GM18498 (cell line): ENCODE measurements around the gene FARP1.
"Not testable (repeated sequence)": the region's sequence is repeated elsewhere in the genome, so short reads cannot be mapped to it uniquely, and the experiment has no call there.

ENCODE experiments used
- ATAC-seq: cut with Tn5 transposase; IDR thresholded peaks from one replicate; pipeline ENCODE4 v1.9.1; 2021; ENCODE audit warnings: mild to moderate bottlenecking, moderate library complexity; ENCODE audit not compliant: unreplicated experiment

FARP1 gene

DNA sequence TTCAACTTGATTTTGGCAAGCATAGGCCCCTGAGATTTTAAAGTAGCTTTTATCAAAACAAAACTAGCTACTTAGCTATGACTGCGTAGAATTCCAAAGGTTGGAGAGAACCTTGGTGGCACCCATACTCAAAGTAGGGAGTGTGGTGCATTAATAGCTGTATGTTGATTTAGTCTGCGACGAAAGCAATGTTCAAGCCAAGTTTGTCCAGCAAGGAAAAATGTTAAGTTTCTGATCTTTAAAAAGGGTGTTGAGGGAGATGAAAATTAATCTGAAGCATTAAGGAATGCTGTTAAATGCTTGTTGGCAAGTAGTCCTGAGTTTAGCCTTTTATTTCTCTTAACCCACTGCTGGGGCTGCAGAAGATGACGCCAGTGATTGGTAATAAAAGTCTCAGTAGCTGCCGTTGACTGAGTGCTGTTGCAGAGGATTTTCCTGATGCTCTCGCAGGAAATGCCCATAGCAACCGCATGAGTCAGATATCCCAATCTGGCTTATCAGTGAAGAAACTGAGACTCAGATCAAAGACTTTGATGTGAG, 110.1 kb downstream of the FARP1 start:
- ATAC-seq = no peak

DNA sequence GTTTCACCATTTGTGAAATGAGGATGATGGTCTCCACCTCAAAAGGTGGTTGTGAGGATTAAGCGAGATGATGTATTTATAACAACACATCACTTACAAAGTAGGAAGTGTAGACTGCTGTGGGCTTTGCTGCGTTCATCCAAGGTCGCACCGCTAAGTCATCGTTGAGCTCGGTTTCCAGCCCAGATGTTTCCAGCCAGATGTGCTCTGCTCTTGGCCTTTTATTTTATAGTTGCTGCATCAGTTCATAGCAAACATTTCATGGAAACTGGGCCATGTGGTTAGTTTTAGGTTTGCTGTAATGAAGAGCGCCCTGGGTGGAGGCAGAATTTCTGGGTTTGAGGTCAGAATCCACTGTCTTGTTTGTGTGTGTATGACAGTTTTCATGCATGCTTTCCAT, 110.6 kb downstream of the FARP1 start:
- ATAC-seq = no peak

DNA sequence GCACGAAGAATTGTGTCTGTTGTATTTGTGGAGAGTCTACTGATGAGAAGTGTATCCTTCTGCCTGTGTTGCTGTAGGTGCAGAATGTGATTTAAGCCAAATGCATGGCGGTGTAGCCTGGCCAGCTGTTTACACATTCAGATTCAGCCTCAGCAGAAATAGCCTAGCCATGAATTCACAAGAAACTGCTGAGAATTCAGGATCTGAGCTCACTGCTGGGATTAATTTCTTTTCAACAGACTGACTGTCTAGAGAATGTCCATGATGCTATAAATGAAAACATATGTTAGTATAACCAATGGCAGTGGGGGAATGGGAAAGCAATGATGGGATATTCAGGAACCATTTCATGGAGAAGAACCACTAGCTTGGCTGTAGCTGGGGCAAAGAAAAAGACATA, 111.6 kb downstream of the FARP1 start:
- no peak for ATAC-seq

DNA sequence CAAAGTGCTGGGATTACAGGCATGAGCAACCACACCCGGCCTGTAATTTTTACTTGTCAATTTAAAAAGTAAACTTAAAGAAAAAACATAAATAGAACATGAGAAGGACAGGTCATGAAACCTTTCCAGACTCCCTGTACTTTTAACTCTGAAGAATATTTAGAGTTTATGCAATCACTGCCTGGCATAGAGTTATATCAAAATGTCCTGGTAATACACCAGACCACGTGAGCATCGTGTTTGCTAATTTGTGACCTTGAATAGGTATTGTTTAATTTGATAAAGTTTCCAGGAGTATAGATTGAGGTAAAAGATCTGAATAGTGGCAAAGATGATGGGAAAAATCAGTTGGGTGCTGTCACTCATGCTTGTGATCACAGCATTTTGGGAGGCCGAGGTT, 115.3 kb downstream of the FARP1 start:
- ATAC-seq = no peak

DNA sequence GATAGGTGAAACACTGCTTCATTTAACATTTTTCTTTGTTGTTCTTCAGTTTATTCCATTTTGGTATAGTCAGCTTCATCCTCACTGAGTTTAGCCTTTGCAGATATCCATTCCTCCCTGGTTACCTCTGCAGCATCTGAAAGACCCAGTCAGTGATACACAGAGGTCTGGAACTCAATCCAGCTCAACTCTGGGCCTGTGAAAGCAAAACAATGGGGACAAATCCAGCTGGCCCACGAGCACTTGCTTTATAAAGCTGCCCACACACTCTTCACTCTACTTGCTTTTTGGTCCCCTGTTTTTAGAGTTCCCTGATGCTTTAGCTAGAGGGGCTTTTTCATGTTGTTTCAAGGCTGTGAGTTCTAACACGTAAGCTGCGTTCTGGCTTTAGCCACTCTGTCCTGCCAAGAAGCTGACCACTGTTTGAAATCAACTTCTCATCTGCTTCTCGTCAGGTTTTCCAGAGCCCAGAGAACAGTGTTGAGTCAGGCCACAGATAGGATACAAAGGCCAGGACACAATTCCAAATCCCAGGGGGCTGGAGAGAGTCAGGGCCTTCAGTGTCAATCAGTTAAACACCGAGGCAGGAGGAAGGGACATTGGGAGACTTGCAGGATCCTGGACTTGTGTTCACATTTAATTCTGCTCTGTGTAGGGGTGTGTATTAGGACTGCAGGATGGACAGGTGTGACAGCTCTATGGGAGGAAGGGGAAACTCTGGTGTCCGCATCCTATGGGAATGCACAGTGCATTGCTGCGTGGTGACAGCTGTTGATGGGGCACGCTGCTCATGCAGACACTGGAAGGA, 117.7 kb downstream of the FARP1 start:
- no peak for ATAC-seq

GRCh38 chr13:98261165-98261702, 118.3 kb downstream of the FARP1 start:
- no peak for ATAC-seq

DNA sequence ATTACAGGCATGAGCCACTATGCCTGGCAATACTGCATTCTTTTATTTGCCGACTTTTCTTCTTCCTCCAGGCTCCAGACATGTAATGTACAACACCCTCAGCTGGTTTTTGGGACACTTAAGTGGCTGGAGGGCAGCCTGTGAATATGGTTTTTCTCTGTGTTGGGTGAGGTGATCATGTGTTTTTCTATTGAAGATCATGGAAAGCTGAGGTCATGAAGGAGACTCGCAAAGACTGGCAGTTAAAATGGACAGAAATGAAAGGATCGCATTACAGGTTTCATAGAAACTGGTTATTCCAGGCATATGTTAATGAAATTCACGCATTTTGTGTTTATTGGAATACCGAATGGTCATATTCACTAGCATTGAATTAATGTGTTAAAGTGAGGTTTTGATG, 119.4 kb downstream of the FARP1 start:
- no peak for ATAC-seq

- no peak for ATAC-seq
Observed at GRCh38 chr13:98263841-98264240, 120.9 kb downstream of the FARP1 start.

- ATAC-seq = no peak
Observed at GRCh38 chr13:98264877-98265276, 122.0 kb downstream of the FARP1 start.

DNA sequence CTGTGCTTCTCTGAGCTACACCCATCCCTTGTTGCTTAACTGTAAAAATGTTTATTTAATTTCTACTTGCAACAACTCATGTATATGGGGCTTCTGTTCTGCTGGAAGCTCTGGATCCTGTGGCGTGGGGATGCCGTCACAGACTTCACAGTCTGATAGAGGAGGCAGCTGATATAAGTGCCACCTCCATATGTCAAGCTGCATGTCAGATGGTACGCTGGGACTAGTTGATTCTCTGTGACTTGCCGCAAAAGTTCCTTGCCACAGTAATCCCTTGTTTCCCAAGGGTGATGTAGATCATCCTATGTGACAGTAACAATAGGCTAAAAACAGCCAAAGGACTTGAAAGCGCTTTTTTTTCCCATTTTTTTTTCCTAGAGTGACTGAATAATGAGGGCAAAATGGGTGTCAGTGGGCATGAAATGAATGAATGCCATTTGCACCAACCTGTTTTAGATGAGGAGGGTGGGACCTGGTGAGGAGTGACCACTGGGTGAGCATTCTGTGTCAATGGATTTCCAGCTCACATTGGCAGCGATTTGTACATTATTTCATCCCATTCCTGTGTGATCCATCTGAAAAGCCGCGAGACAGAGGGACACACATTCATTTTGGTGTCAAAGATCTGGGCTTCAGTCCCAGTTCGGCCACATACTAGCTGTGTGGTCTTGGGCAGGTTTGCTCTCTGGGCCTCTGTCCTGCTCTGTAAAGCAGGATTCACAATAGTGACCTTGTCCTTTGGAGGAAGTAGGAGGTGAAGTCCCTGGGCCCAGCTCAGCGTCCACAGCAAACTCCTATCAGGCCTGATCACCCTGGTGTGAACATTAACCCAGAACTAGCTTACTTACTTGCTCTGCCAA, 123.0 kb downstream of the FARP1 start:
- no peak for ATAC-seq

DNA sequence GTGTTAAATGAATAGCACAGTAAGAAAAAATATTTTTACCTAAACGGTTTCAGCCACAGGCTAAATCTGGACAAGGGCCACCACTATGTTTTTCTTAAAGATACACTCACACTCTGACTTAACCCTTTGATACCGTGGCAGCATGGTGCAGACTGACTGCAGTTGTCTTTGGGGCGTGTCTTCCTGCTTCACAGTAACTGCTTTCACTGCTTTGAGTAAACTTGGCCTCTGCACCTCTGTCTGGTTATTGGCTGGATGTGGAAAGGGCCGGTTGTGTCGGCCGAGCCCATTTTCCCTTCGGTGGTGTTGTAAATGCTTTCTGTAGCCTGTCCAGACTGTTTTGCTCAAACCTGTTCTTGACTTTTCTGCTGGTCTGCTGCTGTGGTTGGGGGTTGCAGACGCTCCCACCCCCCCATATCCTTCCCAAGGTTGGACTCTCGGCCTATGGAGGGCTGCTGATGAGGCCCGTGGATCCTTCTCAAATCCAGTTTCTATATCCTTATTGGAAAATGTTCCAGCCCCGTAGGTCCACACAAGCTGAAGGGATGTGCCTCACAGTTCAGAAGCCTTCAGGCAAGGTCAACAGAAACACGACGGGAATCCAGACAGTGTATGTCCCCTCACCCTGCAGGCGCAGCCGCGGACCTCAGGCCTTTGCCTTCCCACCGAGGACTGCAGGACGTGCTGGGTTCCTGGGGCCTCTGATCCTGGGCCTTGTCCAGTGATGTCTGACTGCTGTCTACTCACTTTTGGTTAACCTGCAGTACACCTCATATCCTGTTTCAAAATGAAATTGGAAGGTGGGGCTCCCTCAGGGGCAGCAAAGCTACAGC, 124.4 kb downstream of the FARP1 start:
- no peak for ATAC-seq

GRCh38 chr13:98269386-98269785, 126.5 kb downstream of the FARP1 start:
- no peak for ATAC-seq

GRCh38 chr13:98270819-98271218, 127.9 kb downstream of the FARP1 start:
- ATAC-seq = no peak

GRCh38 chr13:98271646-98272045, 128.8 kb downstream of the FARP1 start:
- not testable (repeated sequence) for ATAC-seq

DNA sequence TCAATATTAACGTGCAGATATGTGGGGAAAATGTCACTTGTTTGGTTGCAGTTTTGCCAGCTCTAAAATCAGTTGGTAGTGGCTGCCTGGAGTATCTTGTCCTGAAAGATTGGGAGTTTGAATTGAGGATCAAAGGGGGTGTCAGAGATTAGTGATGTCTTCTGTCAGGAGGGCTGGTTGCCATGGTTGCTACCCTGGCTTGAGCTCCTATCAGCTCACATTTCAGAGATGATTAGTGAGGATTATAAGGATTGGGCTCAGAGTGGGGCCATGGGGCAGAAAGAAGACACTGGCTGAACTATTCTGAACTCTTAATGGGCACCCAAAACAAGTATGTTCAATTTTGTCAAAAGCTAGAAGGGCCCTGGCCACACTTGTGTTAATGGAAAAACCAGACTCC, 129.7 kb downstream of the FARP1 start:
- ATAC-seq = no peak

DNA sequence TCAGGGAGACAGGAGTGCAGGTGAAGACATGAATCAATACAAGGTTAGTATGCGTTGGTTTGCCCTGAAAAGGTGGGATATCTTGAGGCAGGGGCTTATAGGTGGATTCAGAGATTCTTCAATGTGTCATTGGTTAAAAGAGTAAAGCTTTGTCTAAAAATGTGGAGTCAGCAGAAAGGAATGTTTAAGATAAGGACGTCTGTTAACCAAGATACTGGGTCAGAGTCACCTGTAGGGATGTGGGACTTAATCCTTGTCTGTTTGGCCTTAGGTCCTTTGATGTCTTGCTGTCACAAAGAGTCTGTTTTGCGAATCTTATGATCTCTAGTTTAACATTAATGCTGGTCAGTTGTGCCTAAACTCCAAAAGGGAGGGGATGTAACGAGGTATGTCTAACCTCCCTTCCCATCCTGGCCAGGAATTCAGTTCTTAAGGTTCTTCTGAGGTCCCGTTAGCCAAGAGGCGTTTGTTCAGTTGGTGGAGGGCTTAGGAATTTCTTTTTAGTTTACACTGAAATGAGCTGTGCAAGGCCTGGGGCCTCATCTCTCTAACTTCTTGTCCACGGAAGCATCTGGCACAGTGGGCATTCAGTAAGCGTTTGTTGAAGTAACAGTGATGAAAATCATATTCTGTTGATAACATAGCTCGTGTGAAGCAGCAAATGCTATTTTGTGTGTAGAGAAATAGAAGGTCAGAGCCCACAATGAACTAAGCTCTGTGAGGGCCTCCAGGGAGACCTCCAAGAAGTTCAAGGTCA, 130.4 kb downstream of the FARP1 start:
- no peak for ATAC-seq

DNA sequence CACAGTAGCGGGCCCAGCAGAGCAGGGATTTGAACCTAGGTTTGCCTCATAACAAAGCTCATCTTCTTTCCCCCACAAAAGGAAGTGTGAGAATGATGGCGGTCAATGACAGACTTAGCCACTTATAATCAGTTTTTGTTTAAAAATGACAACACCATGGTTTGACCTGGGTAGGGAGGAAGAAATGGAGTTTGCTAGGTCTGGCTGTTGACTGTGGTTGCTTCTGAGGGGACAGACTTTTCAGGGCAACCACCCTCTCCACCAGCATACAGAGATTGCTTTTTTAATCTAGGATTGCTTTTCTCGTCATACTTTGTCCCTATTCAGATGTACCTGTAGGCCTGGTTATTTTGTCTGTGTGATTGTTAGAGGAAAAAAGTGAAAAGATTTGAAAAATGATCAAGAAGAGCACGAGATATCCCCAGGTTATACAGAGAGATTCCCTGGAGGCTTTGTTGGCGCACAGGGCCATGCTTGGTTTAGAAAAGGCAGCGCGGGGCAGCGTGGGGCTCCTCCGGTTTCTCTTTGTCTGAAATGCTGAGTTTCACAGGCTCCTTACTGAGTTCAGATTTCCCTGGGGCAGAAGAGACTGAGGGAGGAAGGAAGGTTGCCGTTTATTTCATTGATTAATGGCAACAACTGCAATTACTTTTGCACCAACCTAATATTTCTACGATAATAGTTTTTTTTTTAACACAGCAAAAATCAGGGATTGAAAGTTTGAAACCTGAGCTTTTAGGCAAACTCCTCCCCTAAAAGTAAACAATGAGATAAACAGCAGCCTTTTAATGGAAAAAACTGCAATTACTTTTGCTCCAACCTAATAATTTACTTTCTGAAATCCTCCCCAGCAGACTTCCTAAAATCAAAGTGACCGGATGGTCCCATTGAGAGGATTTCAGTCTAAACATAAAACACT, 131.2 kb downstream of the FARP1 start:
- no peak for ATAC-seq

- ATAC-seq = no peak
Observed at GRCh38 chr13:98274921-98275487, 132.1 kb downstream of the FARP1 start.
